ENCODE data around the gene PRKCA.

DNA sequence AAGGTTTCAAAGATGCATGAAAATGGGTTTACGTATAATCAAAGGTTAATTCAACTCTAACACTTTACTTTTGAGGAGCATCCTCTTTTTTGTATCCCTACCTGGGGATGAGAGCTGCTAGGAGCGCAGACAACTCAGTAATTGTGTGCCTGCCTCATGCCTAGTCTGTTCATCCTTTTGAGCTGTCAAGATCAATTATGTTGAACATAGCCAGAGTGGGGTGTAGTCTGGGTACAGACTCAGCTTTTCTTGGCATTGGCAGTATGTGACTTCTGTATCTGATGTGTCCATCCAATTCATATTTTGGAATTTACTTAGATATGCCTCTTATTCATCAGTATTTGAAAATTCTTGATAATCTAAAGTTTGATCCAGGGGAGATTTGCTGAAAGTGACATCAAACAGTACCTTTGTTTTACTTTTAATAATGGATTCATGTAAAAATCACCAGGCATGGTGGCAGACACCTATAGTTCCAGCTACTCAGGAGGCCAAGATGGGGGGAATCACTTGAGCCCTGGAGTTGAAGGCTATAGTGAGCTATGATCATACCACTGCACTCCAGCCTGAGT is 24.1 kb downstream of the PRKCA start:
- no peak for TF ChIP-seq POLR2A (IDR thresholded peaks at IDR 0.05; ENCODE audit: low read length)
- TF ChIP-seq GATA1 (IDR thresholded peaks at IDR 0.05; ENCODE audit: low read depth, low read length) = no peak

Measured in erythroblast (primary cell).